HFFc6 (cell line): Measurements from ENCODE around the gene LRRC27. TPM values are rescaled to one million over a fixed set of nuclear protein-coding genes. Genes with fewer than 3 reads are reported as not detected.
"Not testable (repeated sequence)": the region's sequence is repeated elsewhere in the genome, so short reads cannot be mapped to it uniquely, and the experiment has no call there.

ENCODE experiments used
- DNase-seq: peaks from one replicate; pipeline ENCODE4 v3.0.0-alpha.2; 2018
- H3K27ac Mint-ChIP-seq: 2 replicates; pipeline ENCODE4 v1.8.0; 2020; ENCODE audit warnings: mild to moderate bottlenecking, mixed read lengths
- H3K27me3 Mint-ChIP-seq: 2 replicates; pipeline ENCODE4 v1.8.0; 2021; ENCODE audit warnings: mild to moderate bottlenecking, moderate library complexity, mixed read lengths; ENCODE audit not compliant: insufficient read depth
- H3K36me3 Mint-ChIP-seq: 2 replicates; pipeline ENCODE4 v1.8.0; 2021; ENCODE audit warnings: low read depth, mixed read lengths
- H3K4me1 Mint-ChIP-seq: 2 replicates; pipeline ENCODE4 v1.8.0; 2020; ENCODE audit warnings: low read depth, mixed read lengths
- H3K4me3 Mint-ChIP-seq: 2 replicates; pipeline ENCODE4 v1.8.0; 2020; ENCODE audit warnings: mild to moderate bottlenecking, moderate library complexity, mixed read lengths
- H3K9me3 Mint-ChIP-seq: 2 replicates; pipeline ENCODE4 v1.8.0; 2020; ENCODE audit warnings: mild to moderate bottlenecking, mixed read lengths
- total RNA-seq, 6 experiments: library from RNA; stranded (reverse); fragmentation: NEBNext Ultra II Directional; extraction: Animal tissue kit (Norgen Biotek cat#: 25700); gene quantifications; 2 replicates in 1 of 6; 3 replicates in 5 of 6; pipeline ENCODE4 v1.2.3, GENCODE V29; 2021
- TF ChIP-seq, protein P1 (sequence below): fragments of 200-600 bp; sonication (generic); IDR thresholded peaks from 2 replicates; pipeline ENCODE4 v1.5.0; 2021; ENCODE audit warnings: antibody characterized with exemption, mild to moderate bottlenecking

LRRC27 gene
- total RNA-seq, 6 experiments from 2014 or later: 4.7 to 6.7 (median 6.0) TPM

DNA sequence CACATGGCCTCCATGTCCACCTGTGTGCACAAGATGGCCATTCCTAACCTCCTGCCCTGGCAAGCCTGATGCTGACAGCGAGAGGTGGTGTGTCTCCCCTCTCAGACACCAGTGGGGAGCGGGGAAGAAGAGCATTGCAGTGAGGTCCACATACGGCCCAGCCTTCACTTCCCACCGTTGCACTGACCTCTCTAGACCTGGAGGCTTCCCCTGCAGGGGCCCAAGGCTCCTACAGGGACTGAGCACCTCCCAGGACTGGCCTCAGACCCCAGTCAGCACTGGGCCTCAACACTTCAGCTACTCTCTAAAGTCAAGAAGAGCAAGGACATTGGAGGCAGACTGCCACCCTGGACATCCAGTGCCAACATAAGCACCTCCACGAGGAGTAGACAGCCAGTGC is 40.2 kb upstream of the LRRC27 start:
- TF ChIP-seq, protein P1, sequence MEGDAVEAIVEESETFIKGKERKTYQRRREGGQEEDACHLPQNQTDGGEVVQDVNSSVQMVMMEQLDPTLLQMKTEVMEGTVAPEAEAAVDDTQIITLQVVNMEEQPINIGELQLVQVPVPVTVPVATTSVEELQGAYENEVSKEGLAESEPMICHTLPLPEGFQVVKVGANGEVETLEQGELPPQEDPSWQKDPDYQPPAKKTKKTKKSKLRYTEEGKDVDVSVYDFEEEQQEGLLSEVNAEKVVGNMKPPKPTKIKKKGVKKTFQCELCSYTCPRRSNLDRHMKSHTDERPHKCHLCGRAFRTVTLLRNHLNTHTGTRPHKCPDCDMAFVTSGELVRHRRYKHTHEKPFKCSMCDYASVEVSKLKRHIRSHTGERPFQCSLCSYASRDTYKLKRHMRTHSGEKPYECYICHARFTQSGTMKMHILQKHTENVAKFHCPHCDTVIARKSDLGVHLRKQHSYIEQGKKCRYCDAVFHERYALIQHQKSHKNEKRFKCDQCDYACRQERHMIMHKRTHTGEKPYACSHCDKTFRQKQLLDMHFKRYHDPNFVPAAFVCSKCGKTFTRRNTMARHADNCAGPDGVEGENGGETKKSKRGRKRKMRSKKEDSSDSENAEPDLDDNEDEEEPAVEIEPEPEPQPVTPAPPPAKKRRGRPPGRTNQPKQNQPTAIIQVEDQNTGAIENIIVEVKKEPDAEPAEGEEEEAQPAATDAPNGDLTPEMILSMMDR: no peak
- no peaks in the 10 kb centered on the region for H3K36me3 Mint-ChIP-seq
- no peak overlapping the region for H3K27ac Mint-ChIP-seq
- H3K4me3 Mint-ChIP-seq: no peak overlapping the region
- H3K4me1 Mint-ChIP-seq: no peaks in the 10 kb centered on the region
- DNase-seq: no peak
- H3K9me3 Mint-ChIP-seq: peaks cover 8% of the 10 kb centered on the region; the same call in 1 of the 2 replicates
- H3K27me3 Mint-ChIP-seq: peaks cover 3% of the 10 kb centered on the region

DNA sequence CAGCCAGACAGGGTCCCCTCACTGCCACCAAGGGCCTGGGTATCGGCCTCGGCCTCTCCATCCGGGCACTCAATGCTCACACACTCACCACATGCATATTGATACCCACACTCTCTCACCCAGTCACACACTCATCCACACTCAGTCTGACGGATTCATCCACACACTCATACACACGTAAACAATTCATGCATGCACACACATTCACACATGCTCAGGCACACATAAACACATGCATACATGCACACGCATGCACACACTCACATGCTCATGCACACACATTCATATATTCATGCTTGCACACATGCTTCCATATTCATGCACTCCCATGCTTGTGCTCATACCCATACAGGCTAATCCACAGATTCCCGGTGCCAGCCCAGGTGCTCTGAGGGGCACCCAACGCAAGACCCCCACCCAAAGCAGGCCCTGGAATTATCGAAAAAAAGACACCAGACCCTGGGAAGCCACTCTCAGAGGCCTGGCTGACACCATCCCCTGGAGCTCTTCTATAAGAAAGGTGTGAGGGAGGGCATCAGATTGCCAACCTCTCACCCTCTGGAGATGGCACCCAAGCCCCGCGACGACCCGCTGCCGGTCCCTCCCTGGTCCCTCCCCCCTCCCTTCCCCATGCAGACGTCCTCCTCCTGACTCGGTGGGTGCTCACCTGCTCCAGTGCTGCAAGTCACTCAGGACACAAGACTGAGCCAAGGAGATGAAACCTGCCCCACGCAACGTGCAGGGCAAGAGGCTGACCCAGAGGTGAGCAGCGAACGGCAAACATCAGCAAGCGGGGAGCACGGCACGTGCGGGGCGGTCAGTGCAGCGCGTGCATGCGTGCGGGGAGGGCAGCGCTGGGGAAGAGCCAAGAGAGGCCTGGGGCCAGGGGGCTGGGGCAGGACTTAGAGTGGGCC is 39.4 kb upstream of the LRRC27 start:
- Mint-ChIP-seq H3K4me3 (no peak overlapping the region), H3K36me3 (no peaks in the 10 kb centered on the region), H3K9me3 (peaks cover 8% of the 10 kb centered on the region; the same call in 1 of the 2 replicates), H3K27ac (no peak overlapping the region), H3K4me1 (no peaks in the 10 kb centered on the region), H3K27me3 (peaks cover 3% of the 10 kb centered on the region)
- TF ChIP-seq, protein P1: no peak
- no peak for DNase-seq

DNA sequence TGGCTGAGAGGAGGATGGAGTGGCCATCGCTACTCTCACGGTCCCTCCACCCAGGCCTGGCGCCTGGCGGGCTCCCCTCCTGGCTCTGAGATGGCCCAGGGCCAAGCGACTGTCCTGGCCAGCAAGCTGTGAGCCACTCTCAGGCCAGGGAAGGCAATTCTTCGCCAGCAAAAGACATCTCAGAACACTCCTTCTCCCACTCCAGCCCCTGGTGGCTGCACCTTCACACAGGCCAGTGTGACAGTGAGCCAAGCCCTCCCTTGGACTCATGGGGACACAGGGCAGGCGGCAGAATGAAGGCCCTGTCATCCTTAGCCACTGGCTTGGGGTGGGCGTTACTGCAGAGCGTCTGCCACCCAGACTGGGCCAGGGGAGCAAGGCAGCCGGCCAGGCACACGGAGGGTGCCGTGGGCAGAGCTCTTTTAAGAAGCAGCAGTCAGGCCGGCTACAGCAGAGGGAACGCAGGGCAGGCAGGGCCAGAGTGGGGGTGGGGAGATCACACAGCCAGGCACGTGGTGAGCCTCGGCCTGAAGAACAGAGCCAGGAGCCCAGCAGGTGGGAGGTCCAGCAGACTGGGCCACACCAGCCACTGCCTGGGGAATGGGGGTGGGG is 38.7 kb upstream of the LRRC27 start:
- DNase-seq: no peak
- TF ChIP-seq, protein P1: no peak
- peaks cover 8% of the 10 kb centered on the region; the same call in 1 of the 2 replicates for H3K9me3 Mint-ChIP-seq
- no peaks in the 10 kb centered on the region; the same call in 1 of the 2 replicates for H3K4me1 Mint-ChIP-seq
- no peak overlapping the region for H3K27ac Mint-ChIP-seq
- H3K27me3 Mint-ChIP-seq: peaks cover 5% of the 10 kb centered on the region
- H3K4me3 Mint-ChIP-seq: no peak overlapping the region
- H3K36me3 Mint-ChIP-seq: no peaks in the 10 kb centered on the region

DNA sequence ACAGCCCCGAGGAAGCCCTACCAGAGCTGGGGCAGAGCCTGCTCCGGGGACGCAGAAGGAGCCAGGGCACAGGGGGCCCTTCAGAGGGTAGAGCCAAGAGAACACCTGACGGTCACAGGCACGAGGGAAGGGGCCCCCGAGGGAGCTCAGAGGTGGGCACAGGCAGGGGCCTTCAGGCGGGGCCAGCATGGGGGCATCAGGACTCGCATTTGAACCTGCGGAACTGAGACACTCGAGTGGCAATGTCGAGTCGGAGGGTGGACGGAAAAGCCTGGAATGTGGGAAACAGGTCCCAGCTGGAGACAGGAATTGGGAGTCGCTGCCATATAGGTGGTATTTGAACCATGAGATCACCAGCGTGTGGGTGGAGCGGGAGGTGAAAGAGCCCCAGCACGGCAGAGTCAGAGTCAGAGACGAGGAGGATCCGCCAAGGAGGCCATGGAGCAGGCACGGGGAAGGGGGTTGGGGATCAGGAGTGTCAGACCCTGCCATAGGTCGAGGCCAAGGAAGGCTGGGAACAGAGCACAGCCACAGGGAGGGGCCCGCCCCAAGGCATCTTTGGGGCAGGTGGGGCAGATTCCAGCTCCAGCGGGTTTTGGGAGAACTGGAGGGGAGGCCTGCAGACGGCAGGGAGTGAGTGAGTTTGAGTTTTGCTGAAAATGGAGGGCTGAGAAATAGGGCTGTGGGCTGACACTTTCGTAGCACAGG is 38.0 kb upstream of the LRRC27 start:
- TF ChIP-seq, protein P1: no peak
- H3K36me3 Mint-ChIP-seq: no peaks in the 10 kb centered on the region
- no peak overlapping the region for H3K27ac Mint-ChIP-seq
- peaks cover 3% of the 10 kb centered on the region; the same call in 1 of the 2 replicates for H3K9me3 Mint-ChIP-seq
- no peak for DNase-seq
- no peak overlapping the region for H3K4me3 Mint-ChIP-seq
- peaks cover 10% of the 10 kb centered on the region for H3K27me3 Mint-ChIP-seq
- no peaks in the 10 kb centered on the region; the same call in 1 of the 2 replicates for H3K4me1 Mint-ChIP-seq

DNA sequence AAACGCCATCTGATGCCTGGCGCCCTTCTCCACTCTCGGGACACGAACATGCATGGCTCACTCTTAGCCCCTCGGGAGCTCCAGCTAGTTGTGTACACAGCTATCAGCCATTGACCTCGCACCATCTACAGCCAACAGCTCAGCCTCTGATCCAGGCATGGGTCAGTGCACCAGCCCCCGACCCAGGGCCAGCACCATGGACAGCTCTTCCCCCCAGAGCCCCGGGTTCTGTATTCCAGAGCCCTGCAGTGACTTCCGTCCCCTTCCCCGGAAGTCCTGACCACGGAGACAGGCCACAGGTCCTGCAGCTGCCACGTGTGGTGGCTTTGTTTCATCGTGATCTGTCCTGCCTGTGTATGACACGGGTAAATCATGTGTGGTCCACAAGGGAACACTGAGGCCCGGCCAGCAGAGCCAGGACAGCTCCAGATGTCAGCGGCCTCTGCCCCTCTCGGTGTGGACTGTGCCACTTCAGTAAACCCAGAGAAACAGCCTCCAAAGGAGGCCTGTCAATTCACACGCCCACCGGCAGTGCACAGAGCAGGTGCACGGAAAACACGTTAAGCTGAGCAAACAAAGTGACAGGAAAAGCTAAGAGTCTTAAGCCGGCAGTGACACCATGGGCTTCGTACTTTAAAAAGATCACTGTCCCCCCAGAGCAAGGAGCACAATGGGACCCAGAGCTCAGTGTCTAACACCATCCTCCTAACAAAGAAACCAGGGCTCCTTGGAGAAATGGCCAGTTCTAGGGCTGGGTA is 37.3 kb upstream of the LRRC27 start:
- no peak overlapping the region for H3K27ac Mint-ChIP-seq
- H3K27me3 Mint-ChIP-seq: peaks cover 12% of the 10 kb centered on the region
- H3K4me1 Mint-ChIP-seq: no peaks in the 10 kb centered on the region; the same call in 1 of the 2 replicates
- no peaks in the 10 kb centered on the region for H3K9me3 Mint-ChIP-seq
- TF ChIP-seq, protein P1: no peak
- no peaks in the 10 kb centered on the region for H3K36me3 Mint-ChIP-seq
- no peak overlapping the region for H3K4me3 Mint-ChIP-seq
- no peak for DNase-seq

DNA sequence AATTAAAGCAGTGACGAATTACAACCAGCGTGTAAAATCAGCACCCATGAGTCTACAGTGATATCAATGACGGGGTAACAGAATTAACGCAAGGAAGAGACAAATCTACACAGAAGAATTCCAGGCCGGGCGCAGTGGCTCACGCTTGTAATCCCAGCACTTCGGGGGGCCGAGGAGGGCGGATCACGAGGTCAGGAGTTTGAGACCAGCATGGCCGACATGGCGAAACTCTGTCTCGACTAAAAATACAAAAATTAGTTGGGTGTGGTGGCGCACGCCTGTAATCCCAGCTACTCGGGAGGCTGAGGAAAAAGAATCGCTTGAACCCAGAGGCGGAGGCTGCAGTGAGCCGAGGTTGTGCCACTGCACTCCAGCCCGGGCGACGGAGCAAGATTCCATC is 36.5 kb upstream of the LRRC27 start:
- not testable (repeated sequence) for H3K9me3 Mint-ChIP-seq, H3K36me3 Mint-ChIP-seq

More for the DNA sequence above, 36.5 kb upstream of the LRRC27 start:
- not testable (repeated sequence) for H3K27ac Mint-ChIP-seq, H3K4me3 Mint-ChIP-seq, H3K4me1 Mint-ChIP-seq, DNase-seq
- peaks cover 16% of the 10 kb centered on the region for H3K27me3 Mint-ChIP-seq
